Body of pancreas (tissue), 4 donors: ENCODE data around the gene MTMR11.

ENCODE experiments used
- CTCF ChIP-seq, 7 experiments: fragments of 450-650 bp in 4 of 7; fragments of 200-600 bp in 3 of 7; sonication (generic) in 3 of 7; IDR thresholded peaks; one replicate each; pipeline ENCODE4 v1.5.1; 2016 to 2019; ENCODE audit warnings: antibody characterized with exemption in 7 of 7
- POLR2A ChIP-seq, 3 donors: fragments of 450-650 bp; IDR thresholded peaks; one replicate each; pipeline ENCODE4 v1.6.1; 2016; ENCODE audit warnings: antibody characterized with exemption in 3 of 3, mild to moderate bottlenecking in 2 of 3

- no peak for TF ChIP-seq CTCF (IDR thresholded peaks at IDR 0.05)
- TF ChIP-seq POLR2A (IDR thresholded peaks at IDR 0.05) = no peak
Measured at GRCh38 chr1:149931212-149931790, 5.4 kb downstream of the MTMR11 start.
